ENCODE measurements around the gene ASB13. TPM values are rescaled to one million over a fixed set of nuclear protein-coding genes. Genes with fewer than 3 reads are reported as not detected.
A peak's percentile ranks its signal among the peaks of the same experiment; 100 is the strongest.

ASB13 gene
- total RNA-seq, 3 donors from 2014 or later = 37.9 to 61.8 (median 42.9) TPM

- Histone ChIP-seq H3K9me3 (no peaks in the 10 kb centered on the region), H3K36me3 (no peaks in the 10 kb centered on the region), H3K4me3 (no peak overlapping the region), H3K27ac (peak overlapping the region; percentile 85 to 91), H3K27me3 (no peaks in the 10 kb centered on the region), H3K4me1 (peaks cover 6 to 10% of the 10 kb centered on the region in 2 donors)
- intact Hi-C loops (cut with DNase I; ENCODE audit: low total_unique reads) = loop anchor here (10.0 kb wide), 1 partner anchor 176 kb away; no protein-coding TSS in a partner anchor
- TF ChIP-seq POLR2AphosphoS5 (IDR thresholded peaks at IDR 0.05) (no peak), CTCF (IDR thresholded peaks at IDR 0.05) (no peak), POLR2A (IDR thresholded peaks at IDR 0.05) (no peak)
- no peak for DNase-seq (ENCODE audit: low spot score in 2 of 2)
Observed at GRCh38 chr10:5620966-5621365, 45.4 kb downstream of the ASB13 start.

GRCh38 chr10:5620223-5620721, 46.1 kb downstream of the ASB13 start:
- Histone ChIP-seq H3K9me3 (no peaks in the 10 kb centered on the region), H3K4me1 (peaks cover 6 to 10% of the 10 kb centered on the region in 2 donors), H3K36me3 (no peaks in the 10 kb centered on the region), H3K27me3 (no peaks in the 10 kb centered on the region), H3K4me3 (peak overlapping the region in 1 of 3 donors; percentile 15), H3K27ac (peak overlapping the region; percentile 85 to 91)
- intact Hi-C loops (cut with DNase I; ENCODE audit: low total_unique reads) = loop anchor here (10.0 kb wide), 1 partner anchor 175 kb away; no protein-coding TSS in a partner anchor
- TF ChIP-seq POLR2AphosphoS5 (IDR thresholded peaks at IDR 0.05) = no peak
- no peak for TF ChIP-seq CTCF (IDR thresholded peaks at IDR 0.05)
- TF ChIP-seq POLR2A (IDR thresholded peaks at IDR 0.05) = no peak
- no peak for DNase-seq (ENCODE audit: low spot score in 2 of 2)

GRCh38 chr10:5619362-5620211, 46.8 kb downstream of the ASB13 start:
- Histone ChIP-seq H3K4me3 (peak overlapping the region in 1 of 3 donors; percentile 15), H3K9me3 (no peaks in the 10 kb centered on the region), H3K27ac (peak overlapping the region; percentile 85 to 91), H3K4me1 (peaks cover 6 to 10% of the 10 kb centered on the region in 2 donors), H3K36me3 (no peaks in the 10 kb centered on the region), H3K27me3 (no peaks in the 10 kb centered on the region)
- intact Hi-C loops (cut with DNase I; ENCODE audit: low total_unique reads) = loop anchor here (5.0 to 10.0 kb wide), 2 partner anchors 175 to 967 kb away; no protein-coding TSS in a partner anchor
- TF ChIP-seq POLR2AphosphoS5 (IDR thresholded peaks at IDR 0.05) (peak in 1 of 3 donors; percentile 17), POLR2A (IDR thresholded peaks at IDR 0.05) (no peak)
- DNase-seq (ENCODE audit: low spot score in 2 of 2) = no peak

GRCh38 chr10:5618829-5619228, 47.6 kb downstream of the ASB13 start:
- H3K9me3 ChIP-seq = no peaks in the 10 kb centered on the region
- no peaks in the 10 kb centered on the region for H3K27me3 ChIP-seq
- H3K27ac ChIP-seq = peak overlapping the region; percentile 85 to 91
- DNase-seq (ENCODE audit: low spot score in 2 of 2) = no peak
- H3K36me3 ChIP-seq = no peaks in the 10 kb centered on the region
- H3K4me1 ChIP-seq = peaks cover 6 to 10% of the 10 kb centered on the region in 2 donors
- intact Hi-C loops (cut with DNase I; ENCODE audit: low total_unique reads) = loop anchor here (5.0 kb wide), 1 partner anchor 967 kb away; no protein-coding TSS in a partner anchor
- no peak for TF ChIP-seq POLR2A (IDR thresholded peaks at IDR 0.05)
- peak in 2 of 3 donors; percentile 10 to 11 for TF ChIP-seq POLR2AphosphoS5 (IDR thresholded peaks at IDR 0.05)
- TF ChIP-seq CTCF (IDR thresholded peaks at IDR 0.05) = no peak
- H3K4me3 ChIP-seq = no peak overlapping the region

- no peak for DNase-seq (ENCODE audit: low spot score in 2 of 2)
- Histone ChIP-seq H3K27ac (peak overlapping the region; percentile 85 to 91), H3K9me3 (no peaks in the 10 kb centered on the region), H3K27me3 (no peaks in the 10 kb centered on the region), H3K4me1 (peaks cover 6 to 10% of the 10 kb centered on the region in 2 donors), H3K4me3 (no peak overlapping the region), H3K36me3 (no peaks in the 10 kb centered on the region)
- TF ChIP-seq POLR2AphosphoS5 (IDR thresholded peaks at IDR 0.05) (no peak), CTCF (IDR thresholded peaks at IDR 0.05) (no peak), POLR2A (IDR thresholded peaks at IDR 0.05) (no peak)
- intact Hi-C loops (cut with DNase I; ENCODE audit: low total_unique reads) = loop anchor here (5.0 kb wide), 1 partner anchor 966 kb away; no protein-coding TSS in a partner anchor
Observed at GRCh38 chr10:5618042-5618441, 48.4 kb downstream of the ASB13 start.
